Naive B cell (primary cell): ENCODE measurements around the gene CILP. TPM values are rescaled to one million over a fixed set of nuclear protein-coding genes. Genes with fewer than 3 reads are reported as not detected.
A peak's percentile ranks its signal among the peaks of the same experiment; 100 is the strongest.

Experiments
- ATAC-seq, 2 donors: fragments of 150-1000 bp; cut with Tn5 transposase; 2 replicates each; pipeline ENCODE4 v1.10.0; 2021; ENCODE audit warnings: low read depth in 2 of 2, mild to moderate bottlenecking in 2 of 2, moderate library complexity in 2 of 2
- DNase-seq: peaks from one replicate; pipeline ENCODE4 v3.0.0; 2022
- H3K27ac Mint-ChIP-seq, 6 donors: one replicate each; pipeline ENCODE4 v1.8.0; 2020 to 2022; ENCODE audit warnings: mild to moderate bottlenecking in 6 of 6, mixed read lengths in 6 of 6, moderate library complexity in 5 of 6, inconsistent platforms in 2 of 6
- H3K27me3 Mint-ChIP-seq, 3 donors: one replicate each; pipeline ENCODE4 v1.8.0; 2021 to 2022; ENCODE audit warnings: mixed read lengths in 3 of 3, mild to moderate bottlenecking in 1 of 3
- H3K36me3 Mint-ChIP-seq, 2 donors: one replicate each; pipeline ENCODE4 v1.8.0; 2020 to 2022; ENCODE audit warnings: mixed read lengths in 2 of 2, inconsistent platforms in 1 of 2, mild to moderate bottlenecking in 1 of 2
- H3K4me1 Mint-ChIP-seq, 3 donors: one replicate each; pipeline ENCODE4 v1.8.0; 2020 to 2022; ENCODE audit warnings: mixed read lengths in 3 of 3, inconsistent platforms in 1 of 3, mild to moderate bottlenecking in 1 of 3, moderate library complexity in 1 of 3
- H3K4me3 Mint-ChIP-seq, 8 donors: one replicate each; pipeline ENCODE4 v1.8.0; 2020 to 2022; ENCODE audit warnings: mild to moderate bottlenecking in 8 of 8, mixed read lengths in 8 of 8, moderate library complexity in 8 of 8, inconsistent platforms in 2 of 8
- H3K9me3 Mint-ChIP-seq, 7 donors: one replicate each; pipeline ENCODE4 v1.8.0; 2020 to 2022; ENCODE audit warnings: mixed read lengths in 7 of 7, mild to moderate bottlenecking in 5 of 7, inconsistent platforms in 2 of 7, moderate library complexity in 1 of 7
- polyA plus RNA-seq, 6 donors: library from polyadenylated mRNA; unstranded; fragments of 300-500 nt; fragmentation: Illumina TruSeq; gene quantifications; one replicate each; pipeline ENCODE4 v1.2.3, GENCODE V29; 2021; ENCODE audit warnings: low read depth in 6 of 6

CILP gene
- polyA plus RNA-seq, 6 donors from 2014 or later: not detected

GRCh38 chr15:65214010-65214409 is 2.7 kb upstream of the CILP start:
- Mint-ChIP-seq H3K27me3 (no peaks in the 10 kb centered on the region), H3K4me1 (peaks cover 0 to 2% (median 2%) of the 10 kb centered on the region in 3 donors), H3K36me3 (no peaks in the 10 kb centered on the region), H3K27ac (peak overlapping the region in 1 of 6 donors; percentile 4), H3K4me3 (no peak overlapping the region), H3K9me3 (no peaks in the 10 kb centered on the region)
- DNase-seq (no peak), ATAC-seq (no peak)

- H3K27ac Mint-ChIP-seq: peak overlapping the region in 1 of 6 donors; percentile 57
- no peak overlapping the region for H3K4me3 Mint-ChIP-seq
- DNase-seq: no peak
Measured at GRCh38 chr15:65213241-65213640, 2.0 kb upstream of the CILP start.

GRCh38 chr15:65212097-65212496 is 824 bp upstream of the CILP start:
- ATAC-seq: peak; percentile 65 to 74
- peaks cover 0 to 2% (median 2%) of the 10 kb centered on the region in 3 donors for H3K4me1 Mint-ChIP-seq
- no peak overlapping the region for H3K4me3 Mint-ChIP-seq
- no peaks in the 10 kb centered on the region for H3K36me3 Mint-ChIP-seq
- no peaks in the 10 kb centered on the region for H3K9me3 Mint-ChIP-seq
- peak; percentile 13 for DNase-seq
- H3K27ac Mint-ChIP-seq: no peak overlapping the region
- peaks cover 0 to 5% (median 2%) of the 10 kb centered on the region in 3 donors for H3K27me3 Mint-ChIP-seq

More at GRCh38 chr15:65213241-65213640, 2.0 kb upstream of the CILP start:
- no peaks in the 10 kb centered on the region for H3K9me3 Mint-ChIP-seq
- peaks cover 0 to 2% (median 2%) of the 10 kb centered on the region in 3 donors for H3K4me1 Mint-ChIP-seq
- H3K36me3 Mint-ChIP-seq: no peaks in the 10 kb centered on the region
- H3K27me3 Mint-ChIP-seq: no peaks in the 10 kb centered on the region
- ATAC-seq: no peak

- Mint-ChIP-seq H3K4me3 (no peak overlapping the region), H3K36me3 (no peaks in the 10 kb centered on the region), H3K4me1 (peaks cover 0 to 2% (median 2%) of the 10 kb centered on the region in 3 donors), H3K27ac (no peak overlapping the region), H3K27me3 (peaks cover 0 to 9% (median 4%) of the 10 kb centered on the region in 3 donors), H3K9me3 (no peaks in the 10 kb centered on the region)
- DNase-seq (no peak), ATAC-seq (no peak)
Measured at GRCh38 chr15:65211482-65211982, 259 bp upstream of the CILP start.

GRCh38 chr15:65209701-65210643 is 1.3 kb downstream of the CILP start:
- no peak overlapping the region for H3K4me3 Mint-ChIP-seq
- ATAC-seq (no peak), DNase-seq (no peak)
- H3K27ac Mint-ChIP-seq: peak overlapping the region in 1 of 6 donors; percentile 56
- no peaks in the 10 kb centered on the region for H3K36me3 Mint-ChIP-seq
- peaks cover 0 to 9% (median 4%) of the 10 kb centered on the region in 3 donors for H3K27me3 Mint-ChIP-seq
- H3K4me1 Mint-ChIP-seq: peaks cover 0 to 2% (median 2%) of the 10 kb centered on the region in 3 donors
- H3K9me3 Mint-ChIP-seq: no peaks in the 10 kb centered on the region

GRCh38 chr15:65208647-65209046 is 2.6 kb downstream of the CILP start:
- H3K27ac Mint-ChIP-seq: no peak overlapping the region
- no peaks in the 10 kb centered on the region for H3K9me3 Mint-ChIP-seq
- peaks cover 0 to 2% (median 2%) of the 10 kb centered on the region in 3 donors for H3K4me1 Mint-ChIP-seq
- H3K27me3 Mint-ChIP-seq: peaks cover 0 to 9% (median 4%) of the 10 kb centered on the region in 3 donors
- no peak overlapping the region for H3K4me3 Mint-ChIP-seq
- ATAC-seq: no peak
- DNase-seq: no peak
- H3K36me3 Mint-ChIP-seq: no peaks in the 10 kb centered on the region

- H3K4me3 Mint-ChIP-seq: no peak overlapping the region
- peaks cover 0 to 9% (median 4%) of the 10 kb centered on the region in 3 donors for H3K27me3 Mint-ChIP-seq
- peak overlapping the region in 2 of 6 donors; percentile 22 to 54 for H3K27ac Mint-ChIP-seq
- ATAC-seq (no peak), DNase-seq (no peak)
- H3K9me3 Mint-ChIP-seq: no peaks in the 10 kb centered on the region
- peaks cover 0 to 2% (median 2%) of the 10 kb centered on the region in 3 donors for H3K4me1 Mint-ChIP-seq
- H3K36me3 Mint-ChIP-seq: no peaks in the 10 kb centered on the region
Measured at GRCh38 chr15:65207280-65207840, 3.9 kb downstream of the CILP start.

- no peaks in the 10 kb centered on the region for H3K36me3 Mint-ChIP-seq
- no peak overlapping the region for H3K27ac Mint-ChIP-seq
- no peaks in the 10 kb centered on the region for H3K9me3 Mint-ChIP-seq
- peaks cover 3 to 9% (median 4%) of the 10 kb centered on the region in 3 donors for H3K27me3 Mint-ChIP-seq
- H3K4me3 Mint-ChIP-seq: no peak overlapping the region
- DNase-seq (no peak), ATAC-seq (no peak)
- H3K4me1 Mint-ChIP-seq: no peaks in the 10 kb centered on the region
Measured at GRCh38 chr15:65206750-65207149, 4.5 kb downstream of the CILP start.

- no peaks in the 10 kb centered on the region for H3K4me1 Mint-ChIP-seq
- H3K4me3 Mint-ChIP-seq: no peak overlapping the region
- no peaks in the 10 kb centered on the region for H3K36me3 Mint-ChIP-seq
- no peak for ATAC-seq
- no peak overlapping the region for H3K27ac Mint-ChIP-seq
- peaks cover 4 to 9% (median 4%) of the 10 kb centered on the region in 3 donors for H3K27me3 Mint-ChIP-seq
- DNase-seq: no peak
- no peaks in the 10 kb centered on the region for H3K9me3 Mint-ChIP-seq
Measured at GRCh38 chr15:65204931-65205660, 6.2 kb downstream of the CILP start.

- Mint-ChIP-seq H3K4me3 (no peak overlapping the region), H3K4me1 (no peaks in the 10 kb centered on the region), H3K9me3 (no peaks in the 10 kb centered on the region), H3K27ac (peak overlapping the region in 2 of 6 donors; percentile 35 to 57), H3K27me3 (peaks cover 4 to 9% (median 4%) of the 10 kb centered on the region in 3 donors), H3K36me3 (no peaks in the 10 kb centered on the region)
- ATAC-seq (no peak), DNase-seq (no peak)
Measured at GRCh38 chr15:65204236-65204930, 6.9 kb downstream of the CILP start.

GRCh38 chr15:65201918-65202317 is 9.4 kb downstream of the CILP start:
- ATAC-seq (no peak), DNase-seq (no peak)
- Mint-ChIP-seq H3K27me3 (peaks cover under 1 to 4% (median 2%) of the 10 kb centered on the region in 3 donors), H3K4me3 (no peak overlapping the region), H3K36me3 (no peaks in the 10 kb centered on the region), H3K27ac (peak overlapping the region in 2 of 6 donors; percentile 16 to 74), H3K4me1 (no peaks in the 10 kb centered on the region), H3K9me3 (no peaks in the 10 kb centered on the region)

- no peak for ATAC-seq
- no peaks in the 10 kb centered on the region for H3K9me3 Mint-ChIP-seq
- no peaks in the 10 kb centered on the region for H3K36me3 Mint-ChIP-seq
- no peak for DNase-seq
- peaks cover 0 to 8% (median 0%) of the 10 kb centered on the region in 3 donors for H3K27me3 Mint-ChIP-seq
- H3K4me3 Mint-ChIP-seq: no peak overlapping the region
- H3K4me1 Mint-ChIP-seq: no peaks in the 10 kb centered on the region
- H3K27ac Mint-ChIP-seq: no peak overlapping the region
Measured at GRCh38 chr15:65198571-65198970, 12.7 kb downstream of the CILP start.

- DNase-seq: no peak
- H3K9me3 Mint-ChIP-seq: no peaks in the 10 kb centered on the region
- ATAC-seq: no peak
- H3K27ac Mint-ChIP-seq: peak overlapping the region in 1 of 6 donors; percentile 33
- H3K36me3 Mint-ChIP-seq: no peaks in the 10 kb centered on the region
- peaks cover 0 to 8% (median 0%) of the 10 kb centered on the region in 3 donors for H3K27me3 Mint-ChIP-seq
- H3K4me1 Mint-ChIP-seq: no peaks in the 10 kb centered on the region
- no peak overlapping the region for H3K4me3 Mint-ChIP-seq
Measured at GRCh38 chr15:65197337-65197645, 14.0 kb downstream of the CILP start.
